ENCODE measurements around the gene CCDC88B. TPM values are rescaled to one million over a fixed set of nuclear protein-coding genes. Genes with fewer than 3 reads are reported as not detected.

The CCDC88B gene
- total and polyA plus RNA-seq, 2 of the 8 experiments (the other 6 are each of a cell fraction or from before 2014, with no cell fraction given), result 5.9 to 12.5 TPM

- POLR2A ChIA-PET (ENCODE audit: partially characterized antibody), result no interaction called here
- H2BK5ac ChIP-seq (ENCODE audit: low read depth, low read length), result no peak overlapping the region
- no peak for TF ChIP-seq BRCA1 (IDR thresholded peaks at IDR 0.05; ENCODE audit: low read depth, low read length)
- no peak for TF ChIP-seq RBBP5 (IDR thresholded peaks at IDR 0.05; ENCODE audit: borderline replicate concordance, low read depth, low read length)
- no peak for TF ChIP-seq KDM1A (IDR thresholded peaks at IDR 0.05; ENCODE audit: borderline replicate concordance, low read length)
- no peak for TF ChIP-seq JUN (IDR thresholded peaks at IDR 0.05; ENCODE audit: low read depth, low read length)
- TF ChIP-seq E2F6 (IDR thresholded peaks at IDR 0.05), result no peak
- TF ChIP-seq CBX5 (IDR thresholded peaks at IDR 0.05; ENCODE audit: low read depth, low read length), result no peak
- no peak for TF ChIP-seq RAD21 (IDR thresholded peaks at IDR 0.05 in 1 of 2, conservative IDR thresholded peaks at IDR 0.05 in 1 of 2; ENCODE audit: low read depth in 2 of 2, low read length in 2 of 2)
- TF ChIP-seq CEBPB (IDR thresholded peaks at IDR 0.05; ENCODE audit: low read depth, low read length), result no peak
- no peak for TF ChIP-seq EGR1 (IDR thresholded peaks at IDR 0.05; ENCODE audit: borderline replicate concordance, low read depth, low read length)
- TF ChIP-seq NANOG (IDR thresholded peaks at IDR 0.05; ENCODE audit: insufficient read depth, low read depth, low read length, poor library complexity, severe bottlenecking), result no peak
- TF ChIP-seq KDM5A (IDR thresholded peaks at IDR 0.05; ENCODE audit: low read length), result no peak
These were observed 24.9 kb downstream of the CCDC88B start for GRCh38 chr11:64364911-64365310.

More at GRCh38 chr11:64364911-64365310, 24.9 kb downstream of the CCDC88B start:
- Histone ChIP-seq H3K4me1 (replicated peaks in 1 of 4; ENCODE audit: control insufficient read depth in 3 of 4, insufficient read depth in 4 of 4, low read length in 3 of 4) (peaks cover 0 to 7% (median 4%) of the 10 kb centered on the region in 4 experiments; a peak in 5 of 7 replicates), H3K18ac (ENCODE audit: extremely low read depth, low read length) (no peak overlapping the region), H4K20me1 (replicated peaks in 1 of 2; ENCODE audit: control insufficient read depth in 1 of 2, insufficient read depth in 2 of 2, low read length in 2 of 2) (peaks cover 0 to 4% of the 10 kb centered on the region in 2 experiments), H3K9ac (replicated peaks in 1 of 4; ENCODE audit: extremely low read depth in 1 of 4, low read depth in 3 of 4, low read length in 3 of 4) (no peak overlapping the region), H3K4me2 (ENCODE audit: insufficient read depth in 1 of 2, low read depth in 2 of 2, low read length in 2 of 2) (no peak overlapping the region), H3K4me3 (ENCODE audit: extremely low read depth in 1 of 4, insufficient read depth in 2 of 4, low read depth in 3 of 4, low read length in 4 of 4) (no peak overlapping the region), H3K56ac (replicated peaks; ENCODE audit: insufficient read length, low read depth, low read length) (no peak overlapping the region), H3K27ac (ENCODE audit: low read depth, low read length) (no peak overlapping the region), H3K27me3 (replicated peaks in 1 of 4; ENCODE audit: control insufficient read depth in 3 of 4, extremely low read depth in 1 of 4, insufficient read depth in 3 of 4, low read length in 3 of 4) (no peaks in the 10 kb centered on the region), H3K23ac (ENCODE audit: insufficient read length) (no peak overlapping the region), H2BK120ac (replicated peaks; ENCODE audit: low read depth, low read length) (no peak overlapping the region), H3K79me1 (ENCODE audit: low read depth, low read length) (no peaks in the 10 kb centered on the region; the same call in 1 of the 2 replicates), H2BK15ac (ENCODE audit: low read length) (no peak overlapping the region), H2AFZ (ENCODE audit: low read length) (no peak overlapping the region), H4K8ac (ENCODE audit: extremely low read depth, insufficient read depth, low read length) (no peak overlapping the region), H3K79me2 (ENCODE audit: control insufficient read depth in 1 of 2, insufficient read depth in 2 of 2, low read length in 2 of 2) (no peaks in the 10 kb centered on the region), H3K4ac (replicated peaks; ENCODE audit: insufficient read length, low read depth, low read length) (no peak overlapping the region), H4K5ac (ENCODE audit: insufficient read length, low read depth, low read length) (no peak overlapping the region), H2AK5ac (ENCODE audit: low read depth, low read length) (no peak overlapping the region), H4K91ac (replicated peaks; ENCODE audit: insufficient read length, low read length) (no peak overlapping the region), H3K23me2 (ENCODE audit: low read depth, low read length) (no peaks in the 10 kb centered on the region), H3K9me3 (ENCODE audit: insufficient read depth in 2 of 2, low read depth in 1 of 2, low read length in 1 of 2) (no peaks in the 10 kb centered on the region), H2BK12ac (ENCODE audit: low read depth, low read length) (no peak overlapping the region), H3K14ac (ENCODE audit: insufficient read length) (no peak overlapping the region), H3K36me3 (ENCODE audit: control insufficient read depth in 2 of 4, insufficient read depth in 4 of 4, low read length in 3 of 4) (peaks cover 0 to 19% (median 3%) of the 10 kb centered on the region in 4 experiments; a peak in 5 of 8 replicates), H2BK20ac (ENCODE audit: low read length) (no peak overlapping the region)
- FAIRE-seq, result no peak
- DNase-seq (ENCODE audit: low read depth in 1 of 2, low spot score in 2 of 2), result no peak
- 95% methylated on average over 4 of the region's 4 CpGs; no CpG with 5 or more reads in 1 of the 2 experiments for whole genome bisulfite sequencing, 2 experiments (ENCODE audit: extremely low coverage in 1 of 2, insufficient coverage in 1 of 2, insufficient read length in 1 of 2, insufficient replicate concordance in 2 of 2, low coverage in 1 of 2, low lambda C conversion rate in 2 of 2, missing lambda C conversion rate in 1 of 2)
- CTCF ChIA-PET (ENCODE audit: partially characterized antibody), result interaction anchor here (0.6 to 8.3 kb wide), 2 partner anchors 9 to 12 kb away, joined by 5 to 80 read pairs; no protein-coding TSS in a partner anchor

Data from H1 (cell line).